VCaP (cell line): Measurements from ENCODE around the gene SNX13.

Experiments
- H3K27ac ChIP-seq: fragments of 450-650 bp; 2 replicates; pipeline ENCODE4 v1.5.1; 2017
- TF ChIP-seq, protein P1 (sequence below): fragments of 450-650 bp; conservative IDR thresholded peaks from 2 replicates; pipeline ENCODE4 v1.5.1; 2017; ENCODE audit warnings: mild to moderate bottlenecking, moderate library complexity

SNX13 gene

DNA sequence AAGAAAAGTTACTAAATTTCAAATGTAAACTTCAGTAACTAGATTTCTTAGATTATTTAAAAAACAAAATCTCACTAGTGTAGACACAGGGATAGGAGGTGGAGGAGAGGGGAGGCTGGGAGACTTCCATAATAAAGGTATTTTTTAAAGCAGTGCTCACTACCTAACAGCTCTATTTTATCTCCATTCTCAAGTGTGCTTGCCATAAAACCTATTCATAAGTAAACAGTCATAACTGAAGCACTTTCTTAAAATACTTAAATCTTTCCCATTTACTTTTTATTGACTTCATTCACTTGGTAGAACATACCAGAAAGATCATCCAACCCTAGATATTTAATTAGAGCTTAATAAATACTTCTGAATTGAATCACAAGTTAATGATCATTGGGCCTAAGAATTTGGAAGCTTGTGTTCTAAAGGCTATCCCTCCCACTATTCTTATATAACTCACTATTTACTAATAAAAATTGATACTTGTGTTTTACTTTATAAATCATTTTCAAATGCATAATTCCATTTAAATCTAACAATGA is 107.4 kb downstream of the SNX13 start:
- H3K27ac ChIP-seq, result no peak overlapping the region
- TF ChIP-seq, protein P1, sequence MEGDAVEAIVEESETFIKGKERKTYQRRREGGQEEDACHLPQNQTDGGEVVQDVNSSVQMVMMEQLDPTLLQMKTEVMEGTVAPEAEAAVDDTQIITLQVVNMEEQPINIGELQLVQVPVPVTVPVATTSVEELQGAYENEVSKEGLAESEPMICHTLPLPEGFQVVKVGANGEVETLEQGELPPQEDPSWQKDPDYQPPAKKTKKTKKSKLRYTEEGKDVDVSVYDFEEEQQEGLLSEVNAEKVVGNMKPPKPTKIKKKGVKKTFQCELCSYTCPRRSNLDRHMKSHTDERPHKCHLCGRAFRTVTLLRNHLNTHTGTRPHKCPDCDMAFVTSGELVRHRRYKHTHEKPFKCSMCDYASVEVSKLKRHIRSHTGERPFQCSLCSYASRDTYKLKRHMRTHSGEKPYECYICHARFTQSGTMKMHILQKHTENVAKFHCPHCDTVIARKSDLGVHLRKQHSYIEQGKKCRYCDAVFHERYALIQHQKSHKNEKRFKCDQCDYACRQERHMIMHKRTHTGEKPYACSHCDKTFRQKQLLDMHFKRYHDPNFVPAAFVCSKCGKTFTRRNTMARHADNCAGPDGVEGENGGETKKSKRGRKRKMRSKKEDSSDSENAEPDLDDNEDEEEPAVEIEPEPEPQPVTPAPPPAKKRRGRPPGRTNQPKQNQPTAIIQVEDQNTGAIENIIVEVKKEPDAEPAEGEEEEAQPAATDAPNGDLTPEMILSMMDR, result no peak

- TF ChIP-seq, protein P1, result no peak
These were observed 108.1 kb downstream of the SNX13 start for GRCh38 chr7:17832242-17832641.

GRCh38 chr7:17830206-17830605 is 110.1 kb downstream of the SNX13 start:
- no peak overlapping the region for H3K27ac ChIP-seq
- TF ChIP-seq, protein P1, result no peak

More at GRCh38 chr7:17832242-17832641, 108.1 kb downstream of the SNX13 start:
- no peak overlapping the region for H3K27ac ChIP-seq

DNA sequence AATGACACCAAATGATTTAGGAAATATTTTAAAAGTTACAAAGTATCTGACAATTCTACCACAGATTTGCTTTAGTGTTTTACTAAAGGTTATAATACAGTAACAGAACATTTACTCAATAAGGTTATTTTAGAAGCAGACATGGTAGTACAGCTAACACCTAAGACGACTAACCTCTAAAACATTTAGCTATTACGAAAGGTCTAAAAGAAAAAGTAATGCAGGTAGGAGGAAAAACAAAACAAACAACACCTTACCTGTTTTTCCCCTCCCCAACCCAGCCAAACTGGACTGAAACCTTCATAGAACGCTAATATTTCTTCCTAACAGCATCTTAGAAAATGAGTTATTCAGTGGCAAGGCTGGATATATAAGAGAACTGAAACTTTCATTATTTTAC is 111.3 kb downstream of the SNX13 start:
- H3K27ac ChIP-seq, result no peak overlapping the region
- TF ChIP-seq, protein P1, result no peak

DNA sequence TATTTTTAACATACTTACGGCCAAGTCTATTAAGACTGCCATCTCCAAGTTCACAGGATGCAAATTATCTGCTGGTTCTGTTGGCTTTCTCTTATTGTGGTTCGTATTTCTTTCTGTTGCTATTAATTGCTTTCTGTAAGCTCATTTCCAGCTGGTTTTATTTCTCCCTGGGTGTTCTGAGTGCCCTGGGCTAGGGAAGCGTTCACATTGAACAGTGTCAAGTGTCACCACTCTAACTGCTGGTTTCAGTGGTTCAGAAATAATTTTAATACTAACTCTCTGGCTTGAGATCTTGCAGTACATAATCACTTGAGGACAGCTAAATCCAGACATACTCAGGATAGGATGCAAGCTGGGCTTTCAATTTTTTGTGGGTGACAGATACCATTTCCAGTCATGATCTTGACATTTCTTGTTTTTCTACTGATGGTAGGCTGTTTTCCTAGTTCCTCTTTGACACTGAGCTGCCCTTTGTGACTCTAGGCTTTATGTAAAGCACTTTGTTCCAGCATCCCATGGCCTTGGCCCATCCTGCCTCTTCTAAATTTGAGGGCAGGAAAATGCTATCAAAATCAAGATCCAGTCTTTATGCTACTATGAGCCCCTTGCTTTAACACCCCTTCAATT is 117.6 kb downstream of the SNX13 start:
- no peak overlapping the region for H3K27ac ChIP-seq
- TF ChIP-seq, protein P1, result no peak

- no peak overlapping the region for H3K27ac ChIP-seq
- TF ChIP-seq, protein P1, result no peak
These were observed 123.4 kb downstream of the SNX13 start for GRCh38 chr7:17816903-17817302.

- TF ChIP-seq, protein P1, result no peak
- no peak overlapping the region for H3K27ac ChIP-seq
These were observed 125.0 kb downstream of the SNX13 start for GRCh38 chr7:17815318-17815717.
